A549 (cell line): ENCODE data around the gene POM121L2. TPM values are rescaled to one million over a fixed set of nuclear protein-coding genes. Genes with fewer than 3 reads are reported as not detected.

Source experiments
- ATAC-seq, 2 experiments: fragments of 200-7000 bp in 1 of 2; fragments of >200 bp in 1 of 2; cut with Nextera tagmentation in 1 of 2; cut with Tn5 transposase in 1 of 2; 3 replicates each; pipeline versions ENCODE4 v1.8.0 to v1.9.1; 2018 to 2020; ENCODE audit warnings: mild to moderate bottlenecking in 1 of 2, moderate library complexity in 1 of 2
- CTCF ChIA-PET: fragments of 300-600 bp; sonication (Branson Sonifier 250); formaldehyde crosslinking; extraction: SDS; loops from one replicate; lab custom pipeline; 2021; ENCODE audit warnings: antibody characterized with exemption, inconsistent platforms; lab: Yijun Ruan, JAX
- POLR2A ChIA-PET: fragments of 350-600 bp; formaldehyde crosslinking; extraction: SDS; loops from one replicate; lab custom pipeline; 2021; ENCODE audit warnings: antibody characterized with exemption, inconsistent platforms; lab: Yijun Ruan, JAX
- DNase-seq, 2 experiments: peaks; one replicate each; pipeline versions ENCODE4 v3.0.0 to v3.0.0-alpha.2; 2011 to 2016; ENCODE audit warnings: low read depth in 1 of 2, low spot score in 1 of 2
- FAIRE-seq: peaks from 2 replicates; lab custom pipeline; 2011; peaks lifted over from hg19 to GRCh38; lab: Jason Lieb, UNC
- H3K27ac ChIP-seq, 2 experiments: fragments of >200 bp; sonication (Bioruptor Twin); formaldehyde crosslinking; 3 replicates each; pipeline ENCODE4 v1.5.1; 2016 to 2017
- H3K4me1 ChIP-seq: fragments of >200 bp; sonication (Bioruptor Twin); formaldehyde crosslinking; 3 replicates; pipeline ENCODE4 v1.6.1; 2016
- H3K4me2 ChIP-seq: fragments of >200 bp; sonication (Bioruptor Twin); formaldehyde crosslinking; 3 replicates; pipeline ENCODE4 v1.6.1; 2016
- H3K4me3 ChIP-seq: fragments of >200 bp; sonication (Bioruptor Twin); formaldehyde crosslinking; 3 replicates; pipeline ENCODE4 v1.5.1; 2016
- H3K9me3 ChIP-seq: fragments of >200 bp; sonication (Bioruptor Twin); formaldehyde crosslinking; 3 replicates; pipeline ENCODE4 v1.6.1; 2016
- CBX2 ChIP-seq: fragments of 200-600 bp; sonication (generic); IDR thresholded peaks from 2 replicates; pipeline ENCODE4 v1.6.1; 2016; ENCODE audit warnings: low read depth, mild to moderate bottlenecking, borderline replicate concordance
- CBX8 ChIP-seq: fragments of 200-600 bp; sonication (generic); IDR thresholded peaks from 2 replicates; pipeline ENCODE4 v1.6.1; 2016
- CHD2 ChIP-seq: fragments of 150-350 bp; IDR thresholded peaks from 2 replicates; pipeline ENCODE4 v1.6.1; 2014; ENCODE audit warnings: low read length; ENCODE audit not compliant: partially characterized antibody
- EP300 ChIP-seq, 2 experiments: fragments of >200 bp; sonication (Bioruptor Twin); formaldehyde crosslinking; IDR thresholded peaks; 2 replicates in 1 of 2; 3 replicates in 1 of 2; pipeline ENCODE4 v1.6.1; 2016 to 2017
- HEYL ChIP-seq: fragments of 250-450 bp; sonication (Bioruptor Pico); IDR thresholded peaks from 2 replicates; pipeline ENCODE4 v1.8.0; 2021; ENCODE audit warnings: mild to moderate bottlenecking, moderate library complexity
- HOXB13 ChIP-seq: fragments of 250-450 bp; sonication (Bioruptor Pico); IDR thresholded peaks from 2 replicates; pipeline ENCODE4 v1.5.0; 2020; ENCODE audit warnings: low read depth, mild to moderate bottlenecking, moderate library complexity
- JUN ChIP-seq, 2 experiments: fragments of >200 bp; sonication (Bioruptor Twin); formaldehyde crosslinking; IDR thresholded peaks; 2 replicates in 1 of 2; 3 replicates in 1 of 2; pipeline ENCODE4 v1.6.1; 2016 to 2017
- MAZ ChIP-seq: fragments of 150-350 bp; IDR thresholded peaks from 2 replicates; pipeline ENCODE4 v1.6.1; 2014; ENCODE audit warnings: antibody characterized with exemption, low read depth, low read length, borderline replicate concordance
- PHF8 ChIP-seq: fragments of 200-600 bp; sonication (generic); IDR thresholded peaks from 2 replicates; pipeline ENCODE4 v1.6.1; 2016; ENCODE audit warnings: low read depth, mild to moderate bottlenecking, antibody characterized with exemption, moderate library complexity, borderline replicate concordance
- RARB ChIP-seq: fragments of 250-450 bp; sonication (Bioruptor Pico); IDR thresholded peaks from 2 replicates; pipeline ENCODE4 v1.8.0; 2021; ENCODE audit warnings: mild to moderate bottlenecking, moderate library complexity
- SREBF2 ChIP-seq: fragments of 450-650 bp; IDR thresholded peaks from 2 replicates; pipeline ENCODE4 v1.6.1; 2014; ENCODE audit warnings: mild to moderate bottlenecking, moderate library complexity
- ZFP36 ChIP-seq: fragments of 450-650 bp; IDR thresholded peaks from 2 replicates; pipeline ENCODE4 v1.6.1; 2014; ENCODE audit warnings: borderline replicate concordance; ENCODE audit not compliant: partially characterized antibody
- WGBS: methylation state at CpG from one replicate; pipeline ENCODE4 v1.1.6; 2017; ENCODE audit errors: missing lambda C conversion rate; 5-methylcytosine and 5-hydroxymethylcytosine counted together
- polyA plus RNA-seq, 4 experiments: library from polyadenylated mRNA; depleted of rRNA in 3 of 4; stranded (reverse); fragments of >200 nt; fragmentation: RNase III in 1 of 4; extraction: RNeasy Plus Mini Kit Qiagen cat#74134 plus additional on column Dnase treatment in 1 of 4; gene quantifications; 2 replicates in 3 of 4; 3 replicates in 1 of 4; pipeline ENCODE4 v1.2.3, GENCODE V29; 2011 to 2017
- TF ChIP-seq, protein P1 (sequence below): fragments of 200-600 bp; sonication (generic); IDR thresholded peaks from 2 replicates; pipeline ENCODE4 v1.6.1; 2016; ENCODE audit warnings: antibody characterized with exemption, mild to moderate bottlenecking, moderate library complexity
- TF ChIP-seq, protein P2 (sequence below): fragments of >200 bp; sonication (Bioruptor Twin); formaldehyde crosslinking; IDR thresholded peaks from 3 replicates; pipeline ENCODE4 v1.6.1; 2016
- TF ChIP-seq, protein P3 (sequence below): fragments of 250-450 bp; sonication (Bioruptor Pico); IDR thresholded peaks from 2 replicates; pipeline ENCODE4 v1.5.0; 2021; ENCODE audit warnings: mild to moderate bottlenecking, moderate library complexity, borderline replicate concordance
- TF ChIP-seq, protein P4 (sequence below): IDR thresholded peaks from 2 replicates; pipeline ENCODE4 v1.6.1; 2012

The POM121L2 gene
- polyA plus RNA-seq, 2 of the 4 experiments (the other 2 are of a cell fraction) = 0.09 TPM; not detected in 1

DNA sequence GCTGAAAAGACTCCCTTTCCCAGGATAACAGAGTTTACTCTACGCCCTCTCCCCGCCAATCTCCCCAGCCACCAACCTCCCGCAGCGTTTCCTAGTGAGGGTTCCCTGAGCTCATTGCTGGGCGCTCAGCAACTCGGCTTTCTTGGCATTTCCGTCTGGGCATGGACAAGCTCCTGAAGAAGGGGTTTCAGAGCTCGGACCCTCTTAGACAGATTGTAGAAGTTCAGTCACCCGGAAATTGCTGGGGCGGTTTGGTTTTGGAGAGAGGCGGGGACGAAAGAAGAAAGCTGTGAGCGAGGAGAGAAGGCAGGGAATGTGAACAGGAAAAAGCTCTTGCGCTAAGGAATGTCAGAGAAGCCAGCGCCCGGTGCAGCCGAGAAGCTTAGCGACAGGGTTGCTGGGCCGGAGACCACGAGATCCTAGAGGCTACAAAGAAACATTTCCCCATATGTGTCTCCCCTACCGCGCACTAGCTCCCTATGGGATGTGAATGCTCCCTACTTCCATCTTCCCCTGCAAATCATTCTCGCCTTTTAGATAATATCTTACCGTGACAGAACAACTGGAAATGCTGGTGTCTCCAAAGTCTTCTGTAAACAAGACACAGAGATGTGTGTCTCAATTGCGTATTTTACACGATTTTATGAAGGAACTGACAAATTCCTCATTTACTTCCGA is 15.8 kb downstream of the POM121L2 start:
- ATAC-seq (peak; percentile 54 to 72), DNase-seq (peak in 1 of 2 experiments; percentile 79), FAIRE-seq (no peak)
- no peaks in the 10 kb centered on the region for H3K9me3 ChIP-seq
- TF ChIP-seq RARB (CRISPR knock-in tag) = no peak
- no peak for TF ChIP-seq CBX2
- no peak for TF ChIP-seq ZFP36
- TF ChIP-seq JUN (IDR thresholded peaks at IDR 0.05) = no peak
- TF ChIP-seq, protein P1, sequence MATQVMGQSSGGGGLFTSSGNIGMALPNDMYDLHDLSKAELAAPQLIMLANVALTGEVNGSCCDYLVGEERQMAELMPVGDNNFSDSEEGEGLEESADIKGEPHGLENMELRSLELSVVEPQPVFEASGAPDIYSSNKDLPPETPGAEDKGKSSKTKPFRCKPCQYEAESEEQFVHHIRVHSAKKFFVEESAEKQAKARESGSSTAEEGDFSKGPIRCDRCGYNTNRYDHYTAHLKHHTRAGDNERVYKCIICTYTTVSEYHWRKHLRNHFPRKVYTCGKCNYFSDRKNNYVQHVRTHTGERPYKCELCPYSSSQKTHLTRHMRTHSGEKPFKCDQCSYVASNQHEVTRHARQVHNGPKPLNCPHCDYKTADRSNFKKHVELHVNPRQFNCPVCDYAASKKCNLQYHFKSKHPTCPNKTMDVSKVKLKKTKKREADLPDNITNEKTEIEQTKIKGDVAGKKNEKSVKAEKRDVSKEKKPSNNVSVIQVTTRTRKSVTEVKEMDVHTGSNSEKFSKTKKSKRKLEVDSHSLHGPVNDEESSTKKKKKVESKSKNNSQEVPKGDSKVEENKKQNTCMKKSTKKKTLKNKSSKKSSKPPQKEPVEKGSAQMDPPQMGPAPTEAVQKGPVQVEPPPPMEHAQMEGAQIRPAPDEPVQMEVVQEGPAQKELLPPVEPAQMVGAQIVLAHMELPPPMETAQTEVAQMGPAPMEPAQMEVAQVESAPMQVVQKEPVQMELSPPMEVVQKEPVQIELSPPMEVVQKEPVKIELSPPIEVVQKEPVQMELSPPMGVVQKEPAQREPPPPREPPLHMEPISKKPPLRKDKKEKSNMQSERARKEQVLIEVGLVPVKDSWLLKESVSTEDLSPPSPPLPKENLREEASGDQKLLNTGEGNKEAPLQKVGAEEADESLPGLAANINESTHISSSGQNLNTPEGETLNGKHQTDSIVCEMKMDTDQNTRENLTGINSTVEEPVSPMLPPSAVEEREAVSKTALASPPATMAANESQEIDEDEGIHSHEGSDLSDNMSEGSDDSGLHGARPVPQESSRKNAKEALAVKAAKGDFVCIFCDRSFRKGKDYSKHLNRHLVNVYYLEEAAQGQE = no peak
- no peak for TF ChIP-seq MAZ
- TF ChIP-seq, protein P2, sequence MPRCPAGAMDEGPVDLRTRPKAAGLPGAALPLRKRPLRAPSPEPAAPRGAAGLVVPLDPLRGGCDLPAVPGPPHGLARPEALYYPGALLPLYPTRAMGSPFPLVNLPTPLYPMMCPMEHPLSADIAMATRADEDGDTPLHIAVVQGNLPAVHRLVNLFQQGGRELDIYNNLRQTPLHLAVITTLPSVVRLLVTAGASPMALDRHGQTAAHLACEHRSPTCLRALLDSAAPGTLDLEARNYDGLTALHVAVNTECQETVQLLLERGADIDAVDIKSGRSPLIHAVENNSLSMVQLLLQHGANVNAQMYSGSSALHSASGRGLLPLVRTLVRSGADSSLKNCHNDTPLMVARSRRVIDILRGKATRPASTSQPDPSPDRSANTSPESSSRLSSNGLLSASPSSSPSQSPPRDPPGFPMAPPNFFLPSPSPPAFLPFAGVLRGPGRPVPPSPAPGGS = no peak
- TF ChIP-seq CHD2 = no peak
- TF ChIP-seq, protein P3, sequence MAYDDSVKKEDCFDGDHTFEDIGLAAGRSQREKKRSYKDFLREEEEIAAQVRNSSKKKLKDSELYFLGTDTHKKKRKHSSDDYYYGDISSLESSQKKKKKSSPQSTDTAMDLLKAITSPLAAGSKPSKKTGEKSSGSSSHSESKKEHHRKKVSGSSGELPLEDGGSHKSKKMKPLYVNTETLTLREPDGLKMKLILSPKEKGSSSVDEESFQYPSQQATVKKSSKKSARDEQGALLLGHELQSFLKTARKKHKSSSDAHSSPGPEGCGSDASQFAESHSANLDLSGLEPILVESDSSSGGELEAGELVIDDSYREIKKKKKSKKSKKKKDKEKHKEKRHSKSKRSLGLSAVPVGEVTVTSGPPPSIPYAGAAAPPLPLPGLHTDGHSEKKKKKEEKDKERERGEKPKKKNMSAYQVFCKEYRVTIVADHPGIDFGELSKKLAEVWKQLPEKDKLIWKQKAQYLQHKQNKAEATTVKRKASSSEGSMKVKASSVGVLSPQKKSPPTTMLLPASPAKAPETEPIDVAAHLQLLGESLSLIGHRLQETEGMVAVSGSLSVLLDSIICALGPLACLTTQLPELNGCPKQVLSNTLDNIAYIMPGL (CRISPR knock-in tag) = no peak
- TF ChIP-seq EP300 (IDR thresholded peaks at IDR 0.05) = no peak
- TF ChIP-seq CBX8 = no peak
- TF ChIP-seq, protein P4, sequence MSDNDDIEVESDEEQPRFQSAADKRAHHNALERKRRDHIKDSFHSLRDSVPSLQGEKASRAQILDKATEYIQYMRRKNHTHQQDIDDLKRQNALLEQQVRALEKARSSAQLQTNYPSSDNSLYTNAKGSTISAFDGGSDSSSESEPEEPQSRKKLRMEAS = no peak
- TF ChIP-seq PHF8 = no peak
- no peak for TF ChIP-seq HOXB13
- POLR2A ChIA-PET = interaction anchor here (1.4 kb wide), 1 partner anchor 45 kb away, joined by 6 read pairs; no protein-coding TSS in a partner anchor
- under 1% methylated on average over 27 of the region's 27 CpGs for WGBS
- peaks cover 15% of the 10 kb centered on the region; the same call in 2 of the 3 replicates for H3K4me1 ChIP-seq
- H3K4me2 ChIP-seq = peak overlapping the region; percentile 95
- H3K27ac ChIP-seq = peak overlapping the region; percentile 53 to 79
- peak overlapping the region; percentile 58 for H3K4me3 ChIP-seq
- CTCF ChIA-PET = interaction anchor here (1.1 to 2.8 kb wide), 5 partner anchors 8 to 223 kb away, joined by 3 to 10 read pairs (median 5); partner anchors contain the start of gene POM121L2

DNA sequence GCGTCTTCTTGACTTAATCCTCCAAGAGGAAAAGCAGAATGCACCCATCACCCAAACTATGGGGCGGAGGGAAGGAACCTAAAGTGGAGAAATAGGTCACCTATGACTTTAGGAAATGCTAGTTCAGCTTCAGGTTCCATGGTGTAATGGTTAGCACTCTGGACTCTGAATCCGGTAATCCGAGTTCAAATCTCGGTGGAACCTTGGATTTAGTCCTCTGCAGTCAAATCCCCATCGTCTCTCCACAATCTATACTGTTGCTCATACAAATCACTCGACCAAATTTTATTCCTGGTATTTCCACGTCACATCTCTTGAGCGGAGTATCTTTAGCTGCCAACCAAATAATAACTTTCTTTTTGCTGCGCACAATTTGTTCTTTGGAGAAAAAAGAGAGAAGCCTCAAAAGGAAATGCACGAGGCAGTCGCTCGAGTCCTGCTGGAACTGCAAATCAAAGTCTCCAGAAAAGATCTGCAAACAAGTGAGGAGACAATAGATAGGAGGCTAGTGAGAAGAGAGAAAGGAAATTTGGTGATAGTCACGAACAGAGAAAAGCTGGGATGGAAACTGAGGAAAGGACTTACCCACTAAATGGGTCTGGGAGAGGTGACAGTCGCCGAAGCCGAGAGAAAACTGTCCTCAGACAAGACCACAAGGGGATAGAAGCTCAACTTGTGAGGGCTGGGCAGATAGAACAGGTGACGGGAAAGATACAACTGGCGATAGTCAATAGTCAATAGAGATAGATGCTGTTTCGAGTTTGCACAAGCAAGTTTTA is 16.6 kb downstream of the POM121L2 start:
- Histone ChIP-seq H3K9me3 (no peaks in the 10 kb centered on the region), H3K4me2 (peak overlapping the region; percentile 95), H3K4me3 (peak overlapping the region; percentile 58), H3K4me1 (peaks cover 15% of the 10 kb centered on the region; the same call in 2 of the 3 replicates), H3K27ac (peak overlapping the region; percentile 53 to 79; a peak in 5 of 6 replicates)
- DNase-seq = peak in 1 of 2 experiments; percentile 88
- CTCF ChIA-PET = interaction anchor here (0.6 to 2.8 kb wide), 6 partner anchors 9 to 500 kb away, joined by 3 to 10 read pairs (median 4); partner anchors contain the start of gene POM121L2
- WGBS = 2% methylated on average over 20 of the region's 20 CpGs
- TF ChIP-seq SREBF2 (peak; percentile 63), HEYL (CRISPR knock-in tag) (no peak)
- TF ChIP-seq, protein P4 = 0 out of 2 replicates have a peak, but pooled peaks have one; percentile 16
- TF ChIP-seq, all 56 proteins: peak for 2
- POLR2A ChIA-PET = interaction anchor here (1.4 kb wide), 1 partner anchor 44 kb away, joined by 6 read pairs; no protein-coding TSS in a partner anchor
- FAIRE-seq = no peak
- peak; percentile 63 to 83 for ATAC-seq
